Osteoblast (primary cell): ENCODE data around the gene CFAP54. TPM values are rescaled to one million over a fixed set of nuclear protein-coding genes. Genes with fewer than 3 reads are reported as not detected.

ENCODE experiments used
- DNase-seq: peaks from one replicate; pipeline ENCODE4 v3.0.0; 2011; ENCODE audit warnings: low spot score, mixed read lengths; ENCODE audit not compliant: insufficient read length; ENCODE audit errors: missing footprints
- H2AFZ ChIP-seq: 2 replicates; pipeline ENCODE4 v1.6.0; 2011; ENCODE audit warnings: mild to moderate bottlenecking, low read length
- H3K27ac ChIP-seq: 2 replicates; pipeline ENCODE4 v1.5.1; 2011; ENCODE audit warnings: mild to moderate bottlenecking, low read depth, low read length, moderate library complexity
- H3K27me3 ChIP-seq: 2 replicates; pipeline ENCODE4 v1.6.0; 2012; ENCODE audit warnings: mild to moderate bottlenecking, control low read depth, inconsistent platforms, low read length, moderate library complexity; ENCODE audit not compliant: insufficient read depth
- H3K36me3 ChIP-seq: 2 replicates; pipeline ENCODE4 v1.5.1; 2011; ENCODE audit warnings: mild to moderate bottlenecking, low read length, control low read depth, moderate library complexity; ENCODE audit not compliant: insufficient read depth
- H3K4me1 ChIP-seq: 2 replicates; pipeline ENCODE4 v1.5.1; 2011; ENCODE audit warnings: mild to moderate bottlenecking, low read length, control low read depth, moderate library complexity; ENCODE audit not compliant: insufficient read depth
- H3K4me2 ChIP-seq: 2 replicates; pipeline ENCODE4 v1.6.0; 2011; ENCODE audit warnings: mild to moderate bottlenecking, low read length; ENCODE audit not compliant: insufficient read depth
- H3K4me3 ChIP-seq: fragments of 200-600 bp; sonication (generic); 3 replicates; pipeline ENCODE4 v1.5.1; 2012; ENCODE audit warnings: mild to moderate bottlenecking, low read length, inconsistent platforms; ENCODE audit not compliant: insufficient read depth
- H3K79me2 ChIP-seq: 2 replicates; pipeline ENCODE4 v1.6.0; 2012; ENCODE audit warnings: mild to moderate bottlenecking, low read length, control low read depth, inconsistent platforms; ENCODE audit not compliant: insufficient read depth
- H3K9me3 ChIP-seq: 2 replicates; pipeline ENCODE4 v1.5.1; 2011; ENCODE audit warnings: low read depth, low read length, control low read depth
- H4K20me1 ChIP-seq: 2 replicates; pipeline ENCODE4 v1.6.0; 2012; ENCODE audit warnings: mild to moderate bottlenecking, low read length, control low read depth; ENCODE audit not compliant: insufficient read depth
- total RNA-seq: library from RNA; depleted of rRNA; stranded (reverse); fragments of >200 nt; gene quantifications from 2 replicates; pipeline ENCODE4 v1.2.3, GENCODE V29; 2012
- TF ChIP-seq, protein P1 (sequence below): IDR thresholded peaks from 2 replicates; pipeline ENCODE4 v1.5.1; 2011; ENCODE audit warnings: mild to moderate bottlenecking, low read depth, low read length, moderate library complexity; ENCODE audit errors: extremely low read depth

CFAP54 gene
- total RNA-seq, 1 donor = 2.2 TPM

GRCh38 chr12:96743606-96744005 lies 254.2 kb downstream of the CFAP54 start:
- Histone ChIP-seq H3K4me3 (no peak overlapping the region), H3K27me3 (no peaks in the 10 kb centered on the region), H4K20me1 (no peaks in the 10 kb centered on the region), H3K4me2 (no peak overlapping the region), H3K27ac (no peak overlapping the region), H3K79me2 (no peaks in the 10 kb centered on the region), H2AFZ (no peak overlapping the region), H3K36me3 (no peaks in the 10 kb centered on the region), H3K9me3 (no peaks in the 10 kb centered on the region), H3K4me1 (no peaks in the 10 kb centered on the region)
- TF ChIP-seq, protein P1, sequence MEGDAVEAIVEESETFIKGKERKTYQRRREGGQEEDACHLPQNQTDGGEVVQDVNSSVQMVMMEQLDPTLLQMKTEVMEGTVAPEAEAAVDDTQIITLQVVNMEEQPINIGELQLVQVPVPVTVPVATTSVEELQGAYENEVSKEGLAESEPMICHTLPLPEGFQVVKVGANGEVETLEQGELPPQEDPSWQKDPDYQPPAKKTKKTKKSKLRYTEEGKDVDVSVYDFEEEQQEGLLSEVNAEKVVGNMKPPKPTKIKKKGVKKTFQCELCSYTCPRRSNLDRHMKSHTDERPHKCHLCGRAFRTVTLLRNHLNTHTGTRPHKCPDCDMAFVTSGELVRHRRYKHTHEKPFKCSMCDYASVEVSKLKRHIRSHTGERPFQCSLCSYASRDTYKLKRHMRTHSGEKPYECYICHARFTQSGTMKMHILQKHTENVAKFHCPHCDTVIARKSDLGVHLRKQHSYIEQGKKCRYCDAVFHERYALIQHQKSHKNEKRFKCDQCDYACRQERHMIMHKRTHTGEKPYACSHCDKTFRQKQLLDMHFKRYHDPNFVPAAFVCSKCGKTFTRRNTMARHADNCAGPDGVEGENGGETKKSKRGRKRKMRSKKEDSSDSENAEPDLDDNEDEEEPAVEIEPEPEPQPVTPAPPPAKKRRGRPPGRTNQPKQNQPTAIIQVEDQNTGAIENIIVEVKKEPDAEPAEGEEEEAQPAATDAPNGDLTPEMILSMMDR = no peak
- DNase-seq = no peak

GRCh38 chr12:96749999-96750398 lies 260.6 kb downstream of the CFAP54 start:
- TF ChIP-seq, protein P1 = no peak

DNA sequence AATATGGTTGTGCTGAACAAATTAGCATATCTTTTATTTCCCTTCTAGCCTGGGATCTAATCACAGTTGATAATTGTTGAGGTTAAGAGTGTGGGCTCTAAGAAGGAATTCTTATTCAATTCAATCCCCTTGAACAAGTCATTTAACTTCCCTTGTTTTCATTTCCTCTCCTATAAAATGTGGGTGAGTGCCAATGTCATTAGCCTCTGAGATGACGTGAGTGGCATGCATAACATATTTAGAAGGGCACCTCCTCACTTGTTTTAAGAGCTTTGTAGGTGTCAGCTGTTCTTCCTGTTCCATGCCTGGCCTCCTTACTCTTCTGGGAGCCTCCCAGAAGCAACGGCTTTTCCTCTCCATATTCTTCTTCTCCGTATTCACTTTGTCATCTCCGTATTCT lies 262.2 kb downstream of the CFAP54 start:
- Histone ChIP-seq H2AFZ (no peak overlapping the region), H4K20me1 (no peaks in the 10 kb centered on the region), H3K27ac (no peak overlapping the region), H3K4me1 (no peaks in the 10 kb centered on the region), H3K36me3 (no peaks in the 10 kb centered on the region), H3K4me2 (no peak overlapping the region), H3K79me2 (no peaks in the 10 kb centered on the region), H3K9me3 (no peaks in the 10 kb centered on the region), H3K4me3 (no peak overlapping the region), H3K27me3 (no peaks in the 10 kb centered on the region)
- no peak for DNase-seq
- TF ChIP-seq, protein P1 = no peak

More at GRCh38 chr12:96749999-96750398, 260.6 kb downstream of the CFAP54 start:
- no peaks in the 10 kb centered on the region for H3K9me3 ChIP-seq
- H3K79me2 ChIP-seq = no peaks in the 10 kb centered on the region
- no peak overlapping the region for H2AFZ ChIP-seq
- H3K4me2 ChIP-seq = no peak overlapping the region
- DNase-seq = no peak
- no peak overlapping the region for H3K4me3 ChIP-seq
- H4K20me1 ChIP-seq = no peaks in the 10 kb centered on the region
- no peaks in the 10 kb centered on the region for H3K4me1 ChIP-seq
- H3K36me3 ChIP-seq = no peaks in the 10 kb centered on the region
- H3K27me3 ChIP-seq = no peaks in the 10 kb centered on the region
- no peak overlapping the region for H3K27ac ChIP-seq

DNA sequence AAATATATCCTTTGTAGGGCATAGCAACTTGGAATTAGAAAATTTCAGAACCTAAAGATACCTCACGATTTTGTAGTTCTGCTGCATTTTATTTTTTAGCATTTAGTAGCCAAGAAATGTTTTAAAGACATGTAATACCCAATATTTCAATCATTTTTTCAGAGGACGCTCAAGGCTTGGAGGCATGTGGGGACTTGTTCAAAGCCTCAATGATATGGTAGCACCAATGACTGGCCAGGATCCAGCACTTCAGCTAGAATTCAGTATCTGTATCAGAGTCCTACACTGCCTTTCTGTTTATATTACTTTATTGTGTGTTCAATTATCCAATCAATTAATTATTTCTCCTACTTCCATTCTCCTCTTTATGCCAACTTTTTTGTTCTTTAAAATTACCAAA lies 262.8 kb downstream of the CFAP54 start:
- Histone ChIP-seq H2AFZ (no peak overlapping the region), H3K4me2 (no peak overlapping the region), H3K27ac (no peak overlapping the region), H3K79me2 (no peaks in the 10 kb centered on the region), H4K20me1 (no peaks in the 10 kb centered on the region), H3K36me3 (no peaks in the 10 kb centered on the region), H3K9me3 (no peaks in the 10 kb centered on the region), H3K4me1 (no peaks in the 10 kb centered on the region), H3K27me3 (no peaks in the 10 kb centered on the region), H3K4me3 (no peak overlapping the region)
- TF ChIP-seq, protein P1 = no peak
- no peak for DNase-seq
